Testis (tissue), 2 donors: Measurements from ENCODE around the gene GPC3.

Experiments used
- CTCF ChIP-seq, 3 experiments: fragments of 450-650 bp in 2 of 3; fragments of 200-600 bp in 1 of 3; sonication (generic) in 1 of 3; IDR thresholded peaks; one replicate each; pipeline ENCODE4 v1.5.1; 2016 to 2019; ENCODE audit warnings: antibody characterized with exemption in 3 of 3, mild to moderate bottlenecking in 2 of 3, moderate library complexity in 1 of 3
- POLR2A ChIP-seq: fragments of 450-650 bp; IDR thresholded peaks from one replicate; pipeline ENCODE4 v1.6.1; 2017; ENCODE audit warnings: antibody characterized with exemption, mild to moderate bottlenecking, moderate library complexity

DNA sequence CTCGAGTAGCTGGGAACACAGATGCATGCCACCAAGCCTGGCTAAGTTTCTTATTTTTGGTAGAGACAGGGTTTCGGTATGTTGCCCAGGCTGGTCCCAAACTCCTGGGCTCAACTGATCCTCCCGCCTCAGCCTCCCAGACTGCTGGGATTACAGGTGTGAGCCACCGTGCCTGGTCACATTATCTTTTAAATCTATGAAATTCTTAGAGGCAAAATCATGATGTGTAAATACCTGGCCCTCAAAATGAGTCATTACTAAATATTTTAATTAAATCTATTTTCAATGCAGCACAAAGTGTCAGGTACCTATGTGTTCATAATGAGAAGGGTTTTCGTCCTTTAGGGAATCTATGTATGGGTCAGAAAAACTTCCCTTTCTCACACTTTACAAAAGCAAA is 347.6 kb downstream of the GPC3 start:
- TF ChIP-seq CTCF (IDR thresholded peaks at IDR 0.05): no peak
- no peak for TF ChIP-seq POLR2A
